GM12872 (cell line): Measurements from ENCODE around the gene PLK1.

ENCODE experiments used
- CTCF ChIP-seq: IDR thresholded peaks from 3 replicates; pipeline ENCODE4 v1.5.1; 2011; ENCODE audit warnings: low read depth, mild to moderate bottlenecking, low read length, moderate library complexity; ENCODE audit not compliant: insufficient read depth

The PLK1 gene

GRCh38 chr16:23734176-23734893, 55.6 kb downstream of the PLK1 start:
- TF ChIP-seq CTCF = no peak

GRCh38 chr16:23739516-23739915, 60.8 kb downstream of the PLK1 start:
- TF ChIP-seq CTCF = no peak
